CD4-positive, alpha-beta T cell treated with Interleukin-6 at 100 ng/mL for 8 hours (primary cell): ENCODE data around the gene DESI1.

Experiments
- DNase-seq: peaks from one replicate; pipeline ENCODE4 v3.0.0-alpha.2; 2020; ENCODE audit warnings: mixed read lengths, low spot score

DESI1 gene

GRCh38 chr22:41557401-41558240 lies 63.2 kb downstream of the DESI1 start:
- no peak for DNase-seq

GRCh38 chr22:41556561-41556960 lies 64.3 kb downstream of the DESI1 start:
- no peak for DNase-seq

- DNase-seq: no peak
Measured at GRCh38 chr22:41555325-41555982, 65.4 kb downstream of the DESI1 start.

- no peak for DNase-seq
Measured at GRCh38 chr22:41551877-41552582, 68.8 kb downstream of the DESI1 start.

- no peak for DNase-seq
Measured at GRCh38 chr22:41550952-41551491, 69.8 kb downstream of the DESI1 start.

GRCh38 chr22:41548830-41549211 lies 72.0 kb downstream of the DESI1 start:
- no peak for DNase-seq
